ENCODE data around the gene FAM149B1. TPM values are rescaled to one million over a fixed set of nuclear protein-coding genes. Genes with fewer than 3 reads are reported as not detected.

FAM149B1 gene
- total RNA-seq (10 to 100 TPM; 13.5 to 24.5 (median 18.6) TPM), polyA plus RNA-seq (10 to 100 TPM; 11.9 to 13.4 (median 13.3) TPM)
- long read RNA-seq, donor 1, partial matches to known transcripts: 103 of 140 reads
- long read RNA-seq, donor 1, other reads (novel, unspliced or antisense): 34 of 140 reads
- long read RNA-seq, donor 2, full-length matches to known transcripts: 1 of 1 reads
- long read RNA-seq, donor 2, partial matches to known transcripts: 0 of 1 reads
- long read RNA-seq, donor 2, other reads (novel, unspliced or antisense): 0 of 1 reads

DNA sequence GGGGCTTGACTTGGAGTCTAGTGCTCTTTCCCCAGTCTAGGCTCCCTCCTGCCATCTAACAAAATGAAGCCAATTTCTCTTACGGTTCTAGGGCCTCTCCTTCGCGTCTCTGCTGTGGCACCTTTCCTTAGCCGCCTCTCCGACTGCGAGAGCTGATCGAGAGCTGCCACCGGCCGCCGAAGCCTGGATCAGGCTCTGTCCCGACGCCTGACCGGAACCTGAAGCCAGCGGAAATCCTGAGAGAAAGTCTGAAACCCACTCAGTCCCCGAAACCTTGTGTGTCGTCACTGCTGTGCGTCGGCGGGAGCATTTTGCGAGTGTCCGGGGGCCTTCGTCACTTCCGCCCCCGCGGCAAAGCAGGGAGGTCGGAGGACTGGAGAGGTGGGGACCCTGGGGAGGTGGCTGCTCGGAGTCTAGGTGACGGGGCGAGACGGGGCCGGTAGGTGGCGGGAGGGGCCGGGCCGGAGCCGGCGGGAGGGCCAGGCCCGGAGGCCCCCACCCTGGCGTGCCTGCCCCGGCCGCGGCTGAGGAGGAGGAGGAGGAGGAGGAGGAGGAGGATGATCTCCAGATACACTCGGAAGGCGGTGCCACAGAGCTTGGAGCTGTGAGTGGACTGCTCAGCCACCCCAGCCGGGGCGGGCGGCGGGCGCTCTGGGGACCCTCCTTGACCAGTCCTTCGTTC lies at the start of gene FAM149B1, which contains the start of gene ECD:
FAM149B1 (plus strand) TSS at position 337 of the 682 bp plus-strand sequence; CDS start at position 558, 221 bp downstream.
ECD (minus strand) TSS at position 226 of the 682 bp plus-strand sequence. CDS start 4,071 bp downstream, outside the sequence.
- H3K4me1 ChIP-seq: peaks cover 34 to 68% (median 57%) of the 10 kb centered on the region in 6 donors
- peak; percentile 97 for DNase-seq
- H3K4me3 ChIP-seq: peak within 1 kb of the TSS; percentile 66 to 93 (median 84)
- H3K27me3 ChIP-seq (replicated peaks in 1 of 7): no peaks in the 10 kb centered on the region
- peak within 1 kb of the TSS; percentile 93 to 97 (median 96) for H3K27ac ChIP-seq
- peak; percentile 98 to 99 (median 99) for TF ChIP-seq POLR2AphosphoS5 (IDR thresholded peaks at IDR 0.05)
- TF ChIP-seq POLR2A (IDR thresholded peaks at IDR 0.05): peak; percentile 80 to 86 (median 86)
- TF ChIP-seq, protein P1, sequence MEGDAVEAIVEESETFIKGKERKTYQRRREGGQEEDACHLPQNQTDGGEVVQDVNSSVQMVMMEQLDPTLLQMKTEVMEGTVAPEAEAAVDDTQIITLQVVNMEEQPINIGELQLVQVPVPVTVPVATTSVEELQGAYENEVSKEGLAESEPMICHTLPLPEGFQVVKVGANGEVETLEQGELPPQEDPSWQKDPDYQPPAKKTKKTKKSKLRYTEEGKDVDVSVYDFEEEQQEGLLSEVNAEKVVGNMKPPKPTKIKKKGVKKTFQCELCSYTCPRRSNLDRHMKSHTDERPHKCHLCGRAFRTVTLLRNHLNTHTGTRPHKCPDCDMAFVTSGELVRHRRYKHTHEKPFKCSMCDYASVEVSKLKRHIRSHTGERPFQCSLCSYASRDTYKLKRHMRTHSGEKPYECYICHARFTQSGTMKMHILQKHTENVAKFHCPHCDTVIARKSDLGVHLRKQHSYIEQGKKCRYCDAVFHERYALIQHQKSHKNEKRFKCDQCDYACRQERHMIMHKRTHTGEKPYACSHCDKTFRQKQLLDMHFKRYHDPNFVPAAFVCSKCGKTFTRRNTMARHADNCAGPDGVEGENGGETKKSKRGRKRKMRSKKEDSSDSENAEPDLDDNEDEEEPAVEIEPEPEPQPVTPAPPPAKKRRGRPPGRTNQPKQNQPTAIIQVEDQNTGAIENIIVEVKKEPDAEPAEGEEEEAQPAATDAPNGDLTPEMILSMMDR (IDR thresholded peaks at IDR 0.05 in 8 of 11, conservative IDR thresholded peaks at IDR 0.05 in 3 of 11): peak in 8 of 11 experiments; percentile 30 to 51 (median 42)
- no peaks in the 10 kb centered on the region for H3K9me3 ChIP-seq
- H3K36me3 ChIP-seq: peaks cover 0 to 29% (median 6%) of the 10 kb centered on the region in 6 donors
- intact Hi-C loops (cut with DNase I; ENCODE audit: low total_unique reads): no loop called here
- WGBS, 5 donors: 0 to 1% (median 0%) methylated on average over 34 to 49 of the region's 49 CpGs

DNA sequence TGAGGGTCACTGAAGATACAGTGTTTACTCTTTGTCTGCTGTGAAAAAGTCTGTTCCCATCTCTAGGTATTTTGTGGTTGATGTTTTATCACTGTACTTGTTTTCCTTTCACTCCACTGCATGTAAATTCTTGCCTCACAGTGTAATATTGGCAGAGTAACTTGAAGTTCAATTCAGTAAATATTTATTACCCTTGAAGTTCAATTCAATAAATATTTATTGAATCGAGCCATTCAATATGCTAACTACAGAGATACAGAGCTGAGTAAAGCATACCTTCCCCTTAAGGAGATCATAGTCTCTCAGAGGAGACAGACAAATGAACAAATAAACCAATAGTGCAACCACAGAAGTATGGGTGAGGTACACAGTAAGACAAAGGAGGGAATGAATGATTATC lies 48.5 kb upstream of the FAM149B1 start:
- H3K9me3 ChIP-seq: no peaks in the 10 kb centered on the region
- no peak for DNase-seq
- intact Hi-C loops (cut with DNase I; ENCODE audit: low total_unique reads): no loop called here
- no peak for TF ChIP-seq POLR2A (IDR thresholded peaks at IDR 0.05)
- TF ChIP-seq, protein P1 (IDR thresholded peaks at IDR 0.05 in 8 of 11, conservative IDR thresholded peaks at IDR 0.05 in 3 of 11): no peak
- H3K4me1 ChIP-seq: no peaks in the 10 kb centered on the region
- peaks cover 0 to 73% (median 14%) of the 10 kb centered on the region in 6 donors for H3K36me3 ChIP-seq
- 88 to 95% (median 94%) methylated on average over 1 of the region's 1 CpG for WGBS, 5 donors
- no peaks in the 10 kb centered on the region for H3K27me3 ChIP-seq (replicated peaks in 1 of 7)
- no peak overlapping the region for H3K4me3 ChIP-seq
- no peak overlapping the region for H3K27ac ChIP-seq

DNA sequence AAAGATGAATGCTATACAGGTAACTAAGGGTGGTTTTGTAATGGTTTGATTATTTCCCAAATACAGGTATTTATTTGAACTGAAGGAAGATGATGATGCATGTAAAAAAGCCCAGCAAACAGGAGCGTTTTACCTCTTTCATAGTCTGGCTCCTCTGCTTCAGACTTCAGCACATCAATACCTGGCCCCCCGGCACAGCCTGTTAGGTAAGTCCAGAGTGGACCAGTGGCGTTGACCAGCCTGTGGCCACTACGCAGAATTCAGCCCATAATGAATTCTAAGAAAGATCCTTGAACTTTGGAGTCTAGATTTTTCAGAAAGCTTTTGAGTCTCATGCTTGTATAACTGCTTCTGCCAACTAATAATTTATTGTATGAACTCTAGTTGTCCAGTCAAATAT lies 48.0 kb upstream of the FAM149B1 start:
- intact Hi-C loops (cut with DNase I; ENCODE audit: low total_unique reads): no loop called here

More for the DNA sequence above, 48.0 kb upstream of the FAM149B1 start:
- Histone ChIP-seq H3K4me1 (no peaks in the 10 kb centered on the region), H3K36me3 (peaks cover 0 to 73% (median 15%) of the 10 kb centered on the region in 6 donors), H3K27ac (no peak overlapping the region), H3K27me3 (replicated peaks in 1 of 7) (no peaks in the 10 kb centered on the region), H3K4me3 (no peak overlapping the region), H3K9me3 (no peaks in the 10 kb centered on the region)
- DNase-seq: no peak
- TF ChIP-seq, protein P1 (IDR thresholded peaks at IDR 0.05 in 8 of 11, conservative IDR thresholded peaks at IDR 0.05 in 3 of 11): no peak
- TF ChIP-seq POLR2A (IDR thresholded peaks at IDR 0.05): no peak
- no peak for TF ChIP-seq POLR2AphosphoS5 (IDR thresholded peaks at IDR 0.05)
- 87 to 99% (median 97%) methylated on average over 4 of the region's 4 CpGs for WGBS, 5 donors

Data from spleen (tissue), 13 donors.